ENCODE results near the gene HTRA3.

The HTRA3 gene

DNA sequence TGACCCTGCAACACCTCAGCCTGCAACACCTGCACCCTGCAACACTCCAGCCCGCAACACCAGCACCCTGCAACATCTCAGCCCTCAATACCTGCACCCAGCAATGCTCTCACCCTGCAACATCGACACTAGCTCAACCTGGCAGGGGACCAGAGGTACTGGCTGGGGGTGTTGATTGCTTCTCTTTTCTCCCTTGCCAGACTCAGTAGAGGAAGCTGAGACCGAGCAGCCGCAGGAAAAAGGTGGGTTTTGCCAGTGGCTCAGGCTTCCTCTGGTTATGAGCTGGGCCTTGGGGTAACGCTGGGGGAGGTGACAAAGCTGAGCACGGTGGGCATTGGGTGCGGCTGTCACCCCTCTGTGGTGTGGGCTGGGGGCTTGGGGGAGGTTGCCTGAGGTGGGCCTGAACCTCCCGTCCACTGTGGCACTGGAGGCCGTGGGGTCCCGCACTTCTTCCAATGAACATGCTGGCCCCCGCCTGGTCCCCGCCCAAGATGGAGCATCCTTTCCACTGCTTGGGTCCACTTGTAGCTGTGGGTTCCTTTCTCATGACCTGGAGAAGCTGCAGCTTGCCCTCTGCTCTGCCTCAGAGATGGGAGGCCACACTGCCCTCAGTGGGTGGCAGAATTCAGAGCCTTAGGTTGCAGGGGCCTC is 44.5 kb upstream of the HTRA3 start:
- Histone ChIP-seq H3K4me3 (ENCODE audit: insufficient read length, low read depth) (no peak overlapping the region), H3K9me3 (ENCODE audit: insufficient read depth, low read length) (no peaks in the 10 kb centered on the region), H3K4me1 (ENCODE audit: insufficient read depth, insufficient read length) (peaks cover 28% of the 10 kb centered on the region), H3K9ac (ENCODE audit: insufficient read length, low read depth) (no peak overlapping the region), H3K36me3 (ENCODE audit: insufficient read depth, insufficient read length, low read length) (no peaks in the 10 kb centered on the region), H3K27me3 (ENCODE audit: insufficient read depth, insufficient read length) (no peaks in the 10 kb centered on the region)
- no peak for TF ChIP-seq SUZ12 (IDR thresholded peaks at IDR 0.05; ENCODE audit: extremely low read depth, insufficient read depth, insufficient read length)
- no peak for TF ChIP-seq YY1 (IDR thresholded peaks at IDR 0.05; ENCODE audit: insufficient read depth, insufficient read length)
- TF ChIP-seq ZNF274 (IDR thresholded peaks at IDR 0.05; ENCODE audit: low read depth, low read length): no peak
- DNase-seq (ENCODE audit: low read depth, low spot score): no peak

DNA sequence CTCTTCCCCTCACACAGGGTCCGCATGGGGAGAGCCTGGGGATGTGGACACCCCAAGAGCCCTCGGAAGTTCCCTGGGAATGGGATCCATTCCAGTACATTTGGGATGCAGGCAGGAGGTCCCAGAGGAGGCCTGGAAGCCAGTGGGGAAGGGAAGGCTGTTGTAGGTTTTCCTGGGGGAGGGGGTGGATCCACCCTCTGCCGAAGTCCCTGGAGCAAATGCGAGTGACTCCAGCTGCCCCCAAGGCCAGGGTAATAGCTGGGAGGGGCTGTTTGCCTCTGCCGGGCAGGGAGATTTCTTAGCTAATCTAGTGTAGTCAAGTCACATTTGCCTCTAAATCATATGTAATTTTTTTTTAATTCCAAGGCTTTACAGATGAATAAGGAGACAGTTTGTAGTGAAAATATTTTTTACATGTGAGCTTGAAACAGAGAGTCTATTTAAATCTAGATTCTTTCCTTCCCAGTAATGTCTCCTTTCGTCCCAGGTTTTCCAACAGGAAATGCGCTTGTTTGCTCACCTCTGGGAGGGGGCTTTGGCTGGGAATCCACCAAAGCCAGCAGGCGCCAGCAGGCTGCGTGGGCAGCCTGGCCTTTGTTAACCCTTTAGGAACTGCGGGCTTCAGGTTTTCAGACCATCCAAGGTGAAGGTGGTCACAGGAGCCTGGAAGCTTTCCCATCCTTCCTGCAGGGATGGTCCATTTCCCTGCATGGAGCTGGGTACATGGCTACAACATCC is 43.7 kb upstream of the HTRA3 start:
- no peaks in the 10 kb centered on the region for H3K27me3 ChIP-seq (ENCODE audit: insufficient read depth, insufficient read length)
- peak overlapping the region; percentile 23 for H3K9ac ChIP-seq (ENCODE audit: insufficient read length, low read depth)
- no peak for TF ChIP-seq ZNF274 (IDR thresholded peaks at IDR 0.05; ENCODE audit: low read depth, low read length)
- no peak for TF ChIP-seq SUZ12 (IDR thresholded peaks at IDR 0.05; ENCODE audit: extremely low read depth, insufficient read depth, insufficient read length)
- no peak for TF ChIP-seq YY1 (IDR thresholded peaks at IDR 0.05; ENCODE audit: insufficient read depth, insufficient read length)
- H3K4me1 ChIP-seq (ENCODE audit: insufficient read depth, insufficient read length): peaks cover 28% of the 10 kb centered on the region
- peak; percentile 36 for DNase-seq (ENCODE audit: low read depth, low spot score)
- H3K4me3 ChIP-seq (ENCODE audit: insufficient read length, low read depth): no peak overlapping the region
- H3K9me3 ChIP-seq (ENCODE audit: insufficient read depth, low read length): no peaks in the 10 kb centered on the region
- no peaks in the 10 kb centered on the region for H3K36me3 ChIP-seq (ENCODE audit: insufficient read depth, insufficient read length, low read length)

DNA sequence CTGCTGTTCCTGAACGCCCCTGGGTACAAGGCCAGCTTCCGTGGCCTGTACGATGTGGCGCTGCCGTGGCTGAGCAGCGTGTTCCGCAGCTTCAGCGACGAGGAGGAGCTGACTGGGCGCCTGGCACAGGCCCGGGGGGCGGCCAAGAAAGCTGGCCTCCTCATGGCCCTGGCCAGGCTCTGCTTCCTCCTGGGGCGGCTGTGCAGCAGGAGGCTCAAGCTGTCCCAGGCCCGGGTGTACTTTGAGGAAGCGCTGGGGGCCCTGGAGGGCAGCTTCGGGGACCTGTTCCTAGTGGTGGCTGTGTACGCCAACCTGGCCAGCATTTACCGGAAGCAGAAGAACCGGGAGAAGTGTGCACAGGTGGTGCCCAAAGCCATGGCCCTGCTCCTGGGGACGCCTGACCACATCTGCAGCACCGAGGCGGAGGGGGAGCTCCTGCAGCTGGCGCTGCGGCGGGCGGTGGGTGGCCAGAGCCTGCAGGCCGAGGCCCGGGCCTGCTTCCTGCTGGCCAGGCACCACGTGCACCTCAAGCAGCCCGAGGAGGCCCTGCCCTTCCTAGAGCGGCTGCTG is 42.3 kb upstream of the HTRA3 start:
- no peak for DNase-seq (ENCODE audit: low read depth, low spot score)
- TF ChIP-seq SUZ12 (IDR thresholded peaks at IDR 0.05; ENCODE audit: extremely low read depth, insufficient read depth, insufficient read length): no peak
- no peak for TF ChIP-seq ZNF274 (IDR thresholded peaks at IDR 0.05; ENCODE audit: low read depth, low read length)
- no peak for TF ChIP-seq YY1 (IDR thresholded peaks at IDR 0.05; ENCODE audit: insufficient read depth, insufficient read length)
- Histone ChIP-seq H3K4me1 (ENCODE audit: insufficient read depth, insufficient read length) (peaks cover 28% of the 10 kb centered on the region), H3K27me3 (ENCODE audit: insufficient read depth, insufficient read length) (no peaks in the 10 kb centered on the region), H3K4me3 (ENCODE audit: insufficient read length, low read depth) (no peak overlapping the region), H3K9ac (ENCODE audit: insufficient read length, low read depth) (peak overlapping the region; percentile 3), H3K36me3 (ENCODE audit: insufficient read depth, insufficient read length, low read length) (no peaks in the 10 kb centered on the region), H3K9me3 (ENCODE audit: insufficient read depth, low read length) (no peaks in the 10 kb centered on the region)

DNA sequence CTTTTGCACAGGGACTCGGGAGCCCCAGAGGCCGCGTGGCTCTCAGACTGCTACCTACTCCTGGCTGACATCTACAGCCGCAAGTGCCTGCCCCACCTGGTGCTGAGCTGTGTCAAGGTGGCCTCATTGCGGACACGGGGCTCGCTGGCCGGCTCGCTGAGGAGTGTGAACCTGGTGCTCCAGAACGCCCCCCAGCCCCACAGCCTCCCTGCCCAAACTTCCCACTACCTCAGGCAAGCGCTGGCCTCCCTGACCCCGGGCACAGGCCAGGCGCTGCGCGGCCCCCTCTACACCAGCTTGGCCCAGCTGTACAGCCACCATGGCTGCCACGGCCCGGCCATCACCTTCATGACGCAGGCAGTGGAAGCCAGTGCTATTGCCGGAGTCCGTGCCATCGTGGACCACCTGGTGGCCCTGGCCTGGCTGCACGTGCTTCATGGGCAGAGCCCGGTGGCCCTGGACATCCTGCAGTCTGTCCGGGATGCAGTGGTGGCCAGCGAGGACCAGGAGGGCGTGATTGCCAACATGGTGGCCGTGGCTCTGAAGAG is 41.7 kb upstream of the HTRA3 start:
- no peak for TF ChIP-seq ZNF274 (IDR thresholded peaks at IDR 0.05; ENCODE audit: low read depth, low read length)
- TF ChIP-seq YY1 (IDR thresholded peaks at IDR 0.05; ENCODE audit: insufficient read depth, insufficient read length): no peak
- TF ChIP-seq SUZ12 (IDR thresholded peaks at IDR 0.05; ENCODE audit: extremely low read depth, insufficient read depth, insufficient read length): no peak
- Histone ChIP-seq H3K9ac (ENCODE audit: insufficient read length, low read depth) (peak overlapping the region; percentile 3), H3K9me3 (ENCODE audit: insufficient read depth, low read length) (no peaks in the 10 kb centered on the region), H3K4me1 (ENCODE audit: insufficient read depth, insufficient read length) (peaks cover 28% of the 10 kb centered on the region), H3K27me3 (ENCODE audit: insufficient read depth, insufficient read length) (no peaks in the 10 kb centered on the region), H3K36me3 (ENCODE audit: insufficient read depth, insufficient read length, low read length) (no peaks in the 10 kb centered on the region), H3K4me3 (ENCODE audit: insufficient read length, low read depth) (no peak overlapping the region)
- DNase-seq (ENCODE audit: low read depth, low spot score): no peak

DNA sequence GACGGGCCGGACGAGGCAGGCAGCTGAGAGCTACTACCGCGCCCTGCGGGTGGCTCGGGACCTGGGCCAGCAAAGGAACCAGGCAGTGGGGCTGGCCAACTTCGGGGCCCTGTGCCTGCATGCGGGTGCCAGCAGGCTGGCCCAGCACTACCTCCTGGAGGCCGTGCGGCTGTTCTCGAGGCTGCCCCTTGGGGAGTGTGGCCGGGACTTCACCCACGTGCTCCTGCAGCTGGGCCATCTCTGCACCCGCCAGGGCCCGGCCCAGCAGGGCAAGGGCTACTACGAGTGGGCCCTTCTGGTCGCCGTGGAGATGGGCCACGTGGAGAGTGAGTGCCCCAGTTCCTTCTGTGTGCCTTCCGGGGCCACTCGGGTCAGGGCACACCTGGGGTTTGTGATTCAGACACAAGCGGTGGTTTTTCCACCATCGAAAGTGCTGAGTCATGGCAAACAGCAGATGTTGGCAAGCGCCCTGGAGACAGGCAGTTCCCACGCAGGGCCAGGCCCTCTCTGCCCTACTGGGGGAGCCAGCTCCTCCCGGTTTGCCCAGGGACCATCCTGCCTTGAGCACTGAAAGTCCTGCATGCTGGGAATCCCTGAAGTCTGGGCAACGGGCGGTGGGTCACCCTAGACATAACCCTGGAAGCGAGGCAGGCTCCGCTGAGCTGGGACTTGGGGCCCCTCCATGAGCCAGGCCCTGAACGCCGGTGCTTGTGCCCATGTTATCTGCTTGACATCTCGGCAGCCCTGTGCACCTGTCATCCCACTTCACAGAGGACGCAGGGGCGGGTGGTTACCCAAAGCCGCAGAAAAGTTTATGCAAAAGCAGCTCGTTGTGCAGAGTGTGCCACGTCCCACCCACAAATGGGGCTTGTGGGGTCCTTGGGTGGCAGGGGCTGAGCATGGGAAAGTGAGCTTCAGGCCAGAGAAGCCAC is 41.0 kb upstream of the HTRA3 start:
- H3K36me3 ChIP-seq (ENCODE audit: insufficient read depth, insufficient read length, low read length): no peaks in the 10 kb centered on the region
- TF ChIP-seq ZNF274 (IDR thresholded peaks at IDR 0.05; ENCODE audit: low read depth, low read length) (no peak), SUZ12 (IDR thresholded peaks at IDR 0.05; ENCODE audit: extremely low read depth, insufficient read depth, insufficient read length) (no peak), YY1 (IDR thresholded peaks at IDR 0.05; ENCODE audit: insufficient read depth, insufficient read length) (no peak)
- H3K9ac ChIP-seq (ENCODE audit: insufficient read length, low read depth): no peak overlapping the region
- no peak overlapping the region for H3K4me3 ChIP-seq (ENCODE audit: insufficient read length, low read depth)
- peaks cover 28% of the 10 kb centered on the region for H3K4me1 ChIP-seq (ENCODE audit: insufficient read depth, insufficient read length)
- no peaks in the 10 kb centered on the region for H3K27me3 ChIP-seq (ENCODE audit: insufficient read depth, insufficient read length)
- H3K9me3 ChIP-seq (ENCODE audit: insufficient read depth, low read length): no peaks in the 10 kb centered on the region
- no peak for DNase-seq (ENCODE audit: low read depth, low spot score)

DNA sequence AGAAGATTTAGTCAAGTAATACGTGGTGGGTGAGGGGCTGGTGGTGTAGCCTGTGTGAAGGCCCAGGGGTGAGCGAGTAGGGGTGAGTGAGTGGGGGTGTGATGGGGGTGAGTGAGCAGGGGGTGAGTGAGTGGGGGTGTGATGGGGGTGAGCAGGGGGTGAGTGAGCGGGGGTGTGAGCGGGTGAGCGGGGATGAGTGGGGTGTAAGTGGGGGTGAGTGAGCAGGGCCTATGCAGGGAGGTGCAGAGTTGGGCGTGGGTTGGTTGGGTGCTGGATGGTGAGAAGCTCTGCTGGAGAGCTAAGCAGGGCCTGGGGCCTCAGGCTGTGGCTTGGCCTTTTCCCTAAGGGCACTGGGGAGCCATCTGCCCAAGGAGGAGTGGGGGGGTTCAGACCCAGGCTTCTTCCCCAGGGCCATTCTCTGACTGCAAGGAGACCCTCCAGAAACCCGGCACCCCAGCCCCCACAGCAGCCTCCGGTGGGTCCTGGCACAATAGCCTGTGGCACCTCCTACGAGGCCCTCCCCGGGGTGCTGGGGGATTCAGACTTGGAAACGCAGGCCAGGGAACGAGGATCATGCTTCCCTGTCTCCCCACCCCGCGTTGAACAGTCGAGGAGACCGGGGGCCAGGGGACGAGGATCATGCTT is 40.1 kb upstream of the HTRA3 start:
- Histone ChIP-seq H3K9ac (ENCODE audit: insufficient read length, low read depth) (no peak overlapping the region), H3K4me1 (ENCODE audit: insufficient read depth, insufficient read length) (peaks cover 28% of the 10 kb centered on the region), H3K9me3 (ENCODE audit: insufficient read depth, low read length) (no peaks in the 10 kb centered on the region), H3K4me3 (ENCODE audit: insufficient read length, low read depth) (no peak overlapping the region), H3K36me3 (ENCODE audit: insufficient read depth, insufficient read length, low read length) (no peaks in the 10 kb centered on the region), H3K27me3 (ENCODE audit: insufficient read depth, insufficient read length) (no peaks in the 10 kb centered on the region)
- DNase-seq (ENCODE audit: low read depth, low spot score): no peak
- no peak for TF ChIP-seq SUZ12 (IDR thresholded peaks at IDR 0.05; ENCODE audit: extremely low read depth, insufficient read depth, insufficient read length)
- TF ChIP-seq ZNF274 (IDR thresholded peaks at IDR 0.05; ENCODE audit: low read depth, low read length): no peak
- TF ChIP-seq YY1 (IDR thresholded peaks at IDR 0.05; ENCODE audit: insufficient read depth, insufficient read length): no peak

Measured in NT2/D1 (cell line).